AG10803 (cell line): ENCODE results near the gene HOXA5.

Source experiments
- DNase-seq: peaks from one replicate; pipeline ENCODE4 v3.0.0; 2010; ENCODE audit warnings: low read depth
- H3K4me3 ChIP-seq: 2 replicates; pipeline ENCODE4 v1.5.1; 2011; ENCODE audit warnings: mild to moderate bottlenecking, low read length, control low read depth
- TF ChIP-seq, protein P1 (sequence below): conservative IDR thresholded peaks from 2 replicates; pipeline ENCODE4 v1.5.1; 2011; ENCODE audit warnings: mild to moderate bottlenecking, low read length, control low read depth, inconsistent platforms

The HOXA5 gene

DNA sequence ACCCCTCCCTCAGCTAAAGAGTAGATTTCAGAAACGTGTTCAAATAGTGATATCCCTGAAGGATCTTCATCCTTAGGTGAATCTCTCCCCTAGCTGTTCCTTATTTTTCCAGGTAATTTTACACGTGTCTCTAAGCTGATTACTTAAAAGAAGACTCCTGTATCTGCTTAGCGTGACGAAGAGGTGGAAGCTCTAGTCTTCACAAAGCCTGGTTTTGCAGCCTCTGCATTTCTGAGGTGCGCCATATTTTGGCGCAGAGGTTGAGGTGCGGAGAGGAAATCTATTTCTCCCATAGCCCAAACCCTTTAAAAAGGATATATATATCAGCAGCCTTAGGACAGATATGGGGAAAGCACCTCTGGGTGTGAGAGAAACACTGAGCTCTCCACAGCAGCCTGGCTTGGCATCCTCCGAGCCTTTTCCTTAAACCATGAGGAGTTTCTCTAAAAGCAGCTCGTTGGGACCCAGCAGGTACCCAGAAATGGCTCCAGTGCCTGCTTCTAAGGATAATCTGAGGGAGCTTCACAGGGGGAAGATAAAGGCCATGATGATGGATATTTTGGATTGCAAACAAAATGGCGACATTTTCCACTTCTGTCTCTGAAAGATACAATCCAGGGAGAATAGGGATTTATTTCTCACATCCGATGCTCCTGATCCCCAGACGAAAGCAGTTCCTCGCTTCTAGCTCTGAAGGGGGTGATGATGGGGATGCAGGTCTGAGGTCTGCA lies 38.0 kb downstream of the HOXA5 start:
- TF ChIP-seq, protein P1, sequence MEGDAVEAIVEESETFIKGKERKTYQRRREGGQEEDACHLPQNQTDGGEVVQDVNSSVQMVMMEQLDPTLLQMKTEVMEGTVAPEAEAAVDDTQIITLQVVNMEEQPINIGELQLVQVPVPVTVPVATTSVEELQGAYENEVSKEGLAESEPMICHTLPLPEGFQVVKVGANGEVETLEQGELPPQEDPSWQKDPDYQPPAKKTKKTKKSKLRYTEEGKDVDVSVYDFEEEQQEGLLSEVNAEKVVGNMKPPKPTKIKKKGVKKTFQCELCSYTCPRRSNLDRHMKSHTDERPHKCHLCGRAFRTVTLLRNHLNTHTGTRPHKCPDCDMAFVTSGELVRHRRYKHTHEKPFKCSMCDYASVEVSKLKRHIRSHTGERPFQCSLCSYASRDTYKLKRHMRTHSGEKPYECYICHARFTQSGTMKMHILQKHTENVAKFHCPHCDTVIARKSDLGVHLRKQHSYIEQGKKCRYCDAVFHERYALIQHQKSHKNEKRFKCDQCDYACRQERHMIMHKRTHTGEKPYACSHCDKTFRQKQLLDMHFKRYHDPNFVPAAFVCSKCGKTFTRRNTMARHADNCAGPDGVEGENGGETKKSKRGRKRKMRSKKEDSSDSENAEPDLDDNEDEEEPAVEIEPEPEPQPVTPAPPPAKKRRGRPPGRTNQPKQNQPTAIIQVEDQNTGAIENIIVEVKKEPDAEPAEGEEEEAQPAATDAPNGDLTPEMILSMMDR = no peak
- no peak for DNase-seq
- H3K4me3 ChIP-seq = no peak overlapping the region

DNA sequence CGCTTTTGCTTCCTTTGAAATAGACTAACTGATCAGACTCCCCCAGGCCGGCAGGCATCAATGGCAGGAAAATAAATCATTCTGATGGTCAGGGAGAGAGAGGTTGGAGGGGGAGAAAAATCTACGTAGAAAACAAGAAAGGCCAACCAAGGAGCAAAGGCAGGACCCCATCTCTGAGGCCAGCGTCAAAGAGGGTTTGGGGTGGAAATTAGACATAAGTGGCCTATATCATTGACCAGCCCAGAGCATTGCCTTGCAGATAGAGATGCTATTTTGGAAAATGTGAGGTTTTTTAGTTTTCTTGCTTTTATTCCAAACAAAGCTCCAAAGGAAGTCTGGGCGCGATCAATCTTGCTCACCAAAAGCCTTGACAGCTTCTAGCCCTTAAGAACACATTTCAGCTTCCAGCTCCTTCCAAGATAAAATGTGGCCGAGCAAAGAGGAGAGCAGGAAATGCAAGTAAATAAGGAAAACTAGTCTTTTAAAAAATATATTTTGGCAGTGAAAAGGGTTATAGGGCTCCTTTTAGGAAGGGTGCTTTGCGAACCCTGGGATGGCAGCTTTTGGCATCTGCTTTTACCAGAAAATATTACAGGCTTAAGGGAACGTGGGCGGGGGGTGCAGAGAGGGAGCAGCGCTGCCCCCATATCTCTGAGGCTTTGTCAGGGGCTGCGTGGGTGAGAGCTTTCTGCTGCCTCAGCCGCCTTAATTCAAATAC lies 39.0 kb downstream of the HOXA5 start:
- no peak overlapping the region for H3K4me3 ChIP-seq
- no peak for DNase-seq

GRCh38 chr7:27103489-27104226 lies 39.8 kb downstream of the HOXA5 start:
- TF ChIP-seq, protein P1 = no peak
- H3K4me3 ChIP-seq = no peak overlapping the region
- DNase-seq = no peak

More for the DNA sequence above, 39.0 kb downstream of the HOXA5 start:
- TF ChIP-seq, protein P1 = no peak

DNA sequence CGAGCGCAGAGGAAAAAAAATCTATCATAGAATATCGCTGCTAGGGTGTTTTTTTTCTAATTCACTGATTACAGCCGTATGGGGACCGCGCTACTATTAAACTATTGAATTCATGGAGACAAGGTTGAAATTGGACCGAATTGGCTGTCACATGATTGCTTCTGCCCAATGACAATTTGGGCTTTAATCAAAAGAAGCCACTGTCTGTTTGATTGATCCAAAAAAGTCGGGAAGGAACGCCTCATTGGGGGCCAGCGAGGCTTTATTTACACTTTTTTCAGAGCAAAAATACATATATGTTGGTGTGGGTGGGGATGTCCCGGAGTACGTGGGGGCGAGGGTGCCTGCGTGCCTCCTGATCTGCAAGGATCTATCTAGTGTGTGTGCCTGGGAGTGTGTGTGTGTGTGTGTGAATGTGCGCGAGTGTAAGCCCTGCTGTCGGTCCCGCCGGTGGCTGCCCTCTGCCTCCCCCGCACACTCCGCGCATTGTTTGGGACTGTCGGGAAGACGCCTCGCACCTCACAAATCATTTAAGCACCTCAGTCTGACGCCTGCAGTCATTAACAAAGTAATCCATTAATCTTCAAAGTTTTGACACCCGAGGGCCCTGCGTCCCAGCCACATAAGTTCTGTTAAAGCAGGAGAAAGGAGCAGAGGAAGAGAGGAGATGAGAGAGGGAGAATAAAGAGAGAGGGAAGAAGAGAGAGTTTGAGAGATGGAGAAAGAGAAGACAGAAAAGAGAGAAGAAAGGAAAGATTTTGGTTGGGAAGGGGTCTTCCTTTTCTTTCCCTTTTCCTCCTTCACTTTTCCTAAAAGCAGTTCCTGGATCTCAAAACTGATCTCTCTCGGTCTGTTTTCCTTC lies 40.7 kb downstream of the HOXA5 start, which contains the start of gene HOXA2:
TSS of gene HOXA2 (minus strand) at position 103 of the 862 bp plus-strand sequence. CDS start 183 bp downstream, outside the sequence.
- peak within 1 kb of the TSS; percentile 40 for H3K4me3 ChIP-seq
- no peak for DNase-seq
- TF ChIP-seq, protein P1 = no peak

DNA sequence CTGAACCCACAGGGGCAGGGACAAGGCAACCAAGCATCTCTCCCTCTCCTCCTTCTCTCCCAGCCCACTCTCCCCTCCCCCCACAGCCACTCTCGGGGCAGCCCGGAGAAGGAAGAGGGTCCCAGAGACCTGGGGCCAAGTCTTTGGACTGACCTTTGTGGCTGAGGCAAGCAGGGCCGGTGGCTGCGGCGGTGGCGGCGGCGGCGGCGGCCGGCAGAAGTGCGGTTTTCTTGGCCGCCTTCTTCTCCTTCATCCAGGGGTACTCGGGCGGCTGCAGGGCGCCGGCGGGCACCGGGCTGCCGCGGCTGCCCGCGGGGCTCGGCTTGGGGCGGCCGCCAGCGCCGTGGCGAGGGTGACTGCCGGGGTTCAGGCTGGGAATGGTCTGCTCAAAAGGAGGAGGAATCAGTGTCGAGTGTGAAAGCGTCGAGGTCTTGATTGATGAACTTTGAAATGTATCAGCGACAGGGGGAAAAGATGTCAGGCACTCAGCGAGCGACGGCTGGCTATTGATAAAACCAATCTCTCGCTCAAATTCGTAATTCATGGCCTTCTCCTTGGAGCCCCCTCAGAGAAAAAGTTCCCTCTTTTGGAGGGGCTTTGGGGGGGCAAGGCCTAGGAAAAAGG lies 41.4 kb downstream of the HOXA5 start:
- TF ChIP-seq, protein P1 = no peak
- no peak for DNase-seq
- H3K4me3 ChIP-seq = peak overlapping the region; percentile 40
